GM10248 (cell line): Measurements from ENCODE around the gene BTBD16.

Source experiments
- CTCF ChIA-PET: fragments of 300-600 bp; sonication (Branson Sonifier 250); formaldehyde crosslinking; extraction: SDS; loops from one replicate; lab custom pipeline; 2021; ENCODE audit warnings: antibody characterized with exemption; lab: Yijun Ruan, JAX
- POLR2A ChIA-PET: fragments of 350-650 bp; sonication (Branson Sonifier 250); formaldehyde crosslinking; extraction: SDS; loops from one replicate; lab custom pipeline; 2020; ENCODE audit warnings: antibody characterized with exemption; lab: Yijun Ruan, JAX
- DNase-seq: peaks from one replicate; pipeline ENCODE4 v3.0.0; 2012; ENCODE audit errors: extremely low spot score
- TF ChIP-seq, protein P1 (sequence below): IDR thresholded peaks from 2 replicates; pipeline ENCODE4 v1.5.1; 2012; ENCODE audit warnings: mild to moderate bottlenecking, low read depth; ENCODE audit errors: extremely low read depth, missing control alignments, control extremely low read depth

The BTBD16 gene

DNA sequence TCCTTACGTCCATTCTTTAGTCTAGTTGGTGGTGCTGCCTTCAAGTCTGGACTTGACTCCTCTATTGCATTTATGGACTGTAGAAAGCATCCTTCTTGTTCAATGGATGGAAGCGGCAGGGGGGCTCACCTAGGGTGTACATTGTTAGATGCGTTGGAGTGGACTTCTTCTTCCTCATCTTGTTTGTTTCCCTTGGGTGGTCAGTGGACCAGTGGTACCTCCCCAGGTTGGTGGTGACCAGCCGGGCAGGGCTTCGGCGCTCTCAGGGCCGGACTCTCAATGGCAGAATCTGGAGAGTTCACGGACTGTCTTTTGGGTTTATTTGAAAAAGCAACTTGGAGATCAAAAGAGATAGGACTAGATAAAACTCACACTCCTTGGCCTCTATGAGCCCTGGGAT lies 6.2 kb upstream of the BTBD16 start:
- TF ChIP-seq, protein P1, sequence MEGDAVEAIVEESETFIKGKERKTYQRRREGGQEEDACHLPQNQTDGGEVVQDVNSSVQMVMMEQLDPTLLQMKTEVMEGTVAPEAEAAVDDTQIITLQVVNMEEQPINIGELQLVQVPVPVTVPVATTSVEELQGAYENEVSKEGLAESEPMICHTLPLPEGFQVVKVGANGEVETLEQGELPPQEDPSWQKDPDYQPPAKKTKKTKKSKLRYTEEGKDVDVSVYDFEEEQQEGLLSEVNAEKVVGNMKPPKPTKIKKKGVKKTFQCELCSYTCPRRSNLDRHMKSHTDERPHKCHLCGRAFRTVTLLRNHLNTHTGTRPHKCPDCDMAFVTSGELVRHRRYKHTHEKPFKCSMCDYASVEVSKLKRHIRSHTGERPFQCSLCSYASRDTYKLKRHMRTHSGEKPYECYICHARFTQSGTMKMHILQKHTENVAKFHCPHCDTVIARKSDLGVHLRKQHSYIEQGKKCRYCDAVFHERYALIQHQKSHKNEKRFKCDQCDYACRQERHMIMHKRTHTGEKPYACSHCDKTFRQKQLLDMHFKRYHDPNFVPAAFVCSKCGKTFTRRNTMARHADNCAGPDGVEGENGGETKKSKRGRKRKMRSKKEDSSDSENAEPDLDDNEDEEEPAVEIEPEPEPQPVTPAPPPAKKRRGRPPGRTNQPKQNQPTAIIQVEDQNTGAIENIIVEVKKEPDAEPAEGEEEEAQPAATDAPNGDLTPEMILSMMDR: no peak
- no peak for DNase-seq
- ChIA-PET CTCF (interaction anchor here (1.2 kb wide), 1 partner anchor 170 kb away, joined by 3 read pairs; no protein-coding TSS in a partner anchor), POLR2A (no interaction called here)

DNA sequence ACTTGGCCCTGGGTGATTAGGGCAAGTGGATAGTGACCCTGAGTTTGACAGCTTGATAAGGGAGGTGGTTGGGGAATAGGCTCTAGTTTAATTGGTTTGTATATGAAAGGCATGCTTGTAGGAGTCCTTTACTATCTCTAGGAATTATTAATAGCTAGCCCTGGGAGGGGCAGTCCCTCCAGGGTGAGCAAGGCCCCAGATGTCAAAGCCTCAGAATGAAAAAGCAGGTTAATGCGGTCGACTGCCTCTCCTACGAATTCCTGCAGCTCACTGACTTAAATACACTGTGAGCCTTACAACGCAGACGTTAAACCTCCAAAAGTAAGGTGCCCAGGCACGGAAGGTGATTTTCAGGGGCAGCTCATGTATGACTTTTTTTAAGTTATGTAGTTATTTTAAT lies 5.2 kb upstream of the BTBD16 start:
- POLR2A ChIA-PET: no interaction called here
- TF ChIP-seq, protein P1: no peak
- CTCF ChIA-PET: no interaction called here
- DNase-seq: no peak

DNA sequence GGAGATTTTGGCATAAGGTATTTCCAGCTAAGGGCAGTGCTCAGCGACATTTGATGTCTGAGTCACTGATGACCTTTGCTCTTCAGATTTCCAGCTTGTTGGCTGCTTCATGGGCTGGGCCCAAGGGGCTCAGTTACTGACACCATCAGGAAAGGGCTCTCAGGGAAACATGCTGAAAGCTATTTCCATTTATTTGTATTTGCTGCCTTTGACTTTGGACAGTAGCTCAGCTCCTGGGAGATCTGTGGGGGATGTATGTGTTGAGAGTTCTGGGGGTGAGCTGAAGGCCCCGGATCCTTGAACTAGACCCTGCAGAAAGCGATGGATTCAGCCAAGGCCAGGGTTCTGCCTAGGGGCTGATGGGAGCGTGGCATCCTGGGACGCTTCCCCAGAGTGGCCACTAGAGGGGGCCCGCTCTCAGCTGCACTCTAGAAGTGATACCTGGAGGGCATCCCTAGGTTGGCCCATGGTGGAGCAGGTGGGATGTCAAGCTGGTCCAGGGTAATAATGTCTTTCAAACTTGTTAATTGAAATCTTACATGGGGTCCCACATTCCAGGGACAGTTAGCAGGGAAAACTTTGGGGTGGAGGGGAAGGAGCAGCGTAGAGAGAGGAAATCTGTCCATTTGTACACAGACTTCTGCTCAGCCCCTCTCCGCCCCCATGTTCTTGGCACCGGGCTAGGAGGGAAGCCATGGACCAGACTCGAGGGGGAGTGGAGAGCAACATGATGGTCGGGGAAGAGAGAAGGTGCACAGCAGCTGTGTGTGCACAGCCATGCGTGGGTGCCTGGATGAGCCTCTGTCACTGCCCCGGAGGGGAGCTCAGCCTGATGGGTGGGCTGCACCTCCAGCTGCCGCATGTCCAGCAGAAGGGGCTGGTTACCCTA lies 3.0 kb upstream of the BTBD16 start:
- DNase-seq: peak; percentile 83
- CTCF ChIA-PET: interaction anchor here (0.7 to 6.3 kb wide), 42 partner anchors 10 to 1727 kb away, joined by 3 to 59 read pairs (median 4); no protein-coding TSS in a partner anchor
- POLR2A ChIA-PET: interaction anchor here (0.6 kb wide), 1 partner anchor 1791 kb away, joined by 3 read pairs; no protein-coding TSS in a partner anchor
- TF ChIP-seq, protein P1: peak; percentile 91

DNA sequence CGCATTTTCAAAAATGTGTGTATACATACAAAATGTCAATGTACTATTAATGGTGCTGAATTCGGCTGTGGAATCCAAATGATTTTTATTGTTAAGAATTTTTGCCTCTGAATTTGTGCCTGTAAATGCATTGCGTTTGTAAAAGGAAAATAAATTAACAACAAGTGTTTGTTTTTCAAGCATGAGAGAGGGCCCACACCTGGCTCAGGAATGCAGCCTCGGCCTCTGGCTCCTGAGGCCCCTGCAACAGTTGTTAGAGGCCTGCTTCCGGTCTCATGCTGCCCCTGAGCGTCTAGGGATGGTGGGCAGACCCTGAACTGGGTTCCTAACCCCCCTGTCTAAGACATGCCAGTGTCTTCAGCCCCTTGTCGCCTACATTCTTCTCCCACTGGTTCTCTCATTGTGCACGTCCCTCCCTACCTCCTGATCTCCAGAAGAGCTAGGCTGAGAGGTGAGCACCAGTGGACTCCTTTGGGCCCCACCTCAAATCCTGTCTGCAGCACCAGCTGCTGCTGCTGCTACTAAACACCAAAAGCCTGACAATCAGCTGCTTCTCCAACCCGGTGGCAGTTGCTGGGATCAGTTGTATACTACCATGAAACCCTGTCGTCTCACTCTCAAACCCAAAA lies 1.9 kb upstream of the BTBD16 start:
- TF ChIP-seq, protein P1: no peak
- CTCF ChIA-PET: interaction anchor here (0.8 to 6.3 kb wide), 21 partner anchors 9 to 296 kb away, joined by 3 to 59 read pairs (median 8); no protein-coding TSS in a partner anchor
- DNase-seq: no peak
- POLR2A ChIA-PET: no interaction called here

DNA sequence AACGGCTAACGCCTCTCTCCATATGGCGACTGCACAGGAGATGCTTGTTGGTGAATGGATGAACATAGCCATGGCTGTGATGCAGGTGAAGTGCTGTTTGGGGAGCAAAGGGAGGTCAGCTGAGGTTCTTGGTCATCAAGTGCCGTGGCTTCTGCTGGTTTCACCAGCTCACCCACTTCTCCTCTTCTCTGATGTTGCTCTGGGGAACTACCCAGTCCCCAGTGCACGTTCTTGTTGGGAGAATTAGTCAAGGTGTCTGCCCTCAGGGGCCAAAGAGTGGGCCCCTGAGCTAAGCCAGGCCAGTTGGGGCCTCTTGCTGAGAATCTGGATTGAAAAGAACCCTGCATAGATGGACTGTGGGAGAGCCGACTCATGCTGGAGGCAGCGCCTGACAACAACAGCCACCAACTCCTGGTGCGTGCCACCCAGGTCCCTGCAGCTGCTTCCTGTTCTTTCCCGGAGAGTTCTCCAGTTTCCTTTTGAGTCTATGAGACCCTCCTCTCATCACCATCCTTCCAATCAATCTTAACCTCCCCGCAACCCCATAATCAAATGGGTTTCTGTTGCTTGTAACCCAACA lies 3.0 kb downstream of the BTBD16 start:
- CTCF ChIA-PET: interaction anchor here (2.3 kb wide), 1 partner anchor 291 kb away, joined by 7 read pairs; no protein-coding TSS in a partner anchor
- TF ChIP-seq, protein P1: no peak
- POLR2A ChIA-PET: no interaction called here
- DNase-seq: no peak

DNA sequence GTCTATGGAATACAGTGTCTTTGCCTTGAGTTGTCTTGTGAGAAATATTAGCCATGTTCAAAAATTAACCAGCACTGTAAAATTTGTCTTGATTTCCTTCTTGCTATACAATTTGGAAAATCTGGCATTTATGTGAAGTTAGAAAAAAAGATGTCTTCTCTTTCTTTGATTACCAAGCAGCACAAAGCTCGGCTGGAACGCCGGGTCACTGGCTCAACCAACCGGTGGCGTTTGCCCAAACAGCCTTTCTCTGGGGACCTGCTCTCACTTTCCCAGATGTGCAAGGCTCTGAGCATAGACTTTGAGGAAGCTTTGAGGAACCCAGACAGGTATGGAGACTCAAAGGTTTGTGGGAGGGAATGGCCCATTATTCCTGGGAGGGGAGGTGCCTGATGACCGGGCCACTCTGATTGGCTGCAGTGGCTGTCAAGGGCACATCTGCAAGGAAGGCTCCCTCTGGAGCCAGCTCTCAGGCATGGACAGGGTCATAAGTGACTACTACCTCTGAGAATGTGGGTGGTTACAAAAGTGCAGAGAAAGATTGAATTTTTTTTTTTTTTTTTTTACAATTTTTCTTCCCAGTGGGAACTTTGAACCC lies 5.6 kb downstream of the BTBD16 start:
- ChIA-PET CTCF (interaction anchor here (1.9 to 6.4 kb wide), 3 partner anchors 7 to 289 kb away, joined by 6 to 74 read pairs (median 57); partner anchors contain the start of gene BTBD16), POLR2A (no interaction called here)
- TF ChIP-seq, protein P1: no peak
- DNase-seq: no peak
